Stimulated activated naive CD4-positive, alpha-beta T cell treated with Interleukin-2 at 50 U/mL for 16 hours (primary cell): ENCODE results near the gene XPO6.

Experiments used
- DNase-seq: peaks from one replicate; lab custom pipeline; 2025; lab: John Stamatoyannopoulos, UW

XPO6 gene

DNA sequence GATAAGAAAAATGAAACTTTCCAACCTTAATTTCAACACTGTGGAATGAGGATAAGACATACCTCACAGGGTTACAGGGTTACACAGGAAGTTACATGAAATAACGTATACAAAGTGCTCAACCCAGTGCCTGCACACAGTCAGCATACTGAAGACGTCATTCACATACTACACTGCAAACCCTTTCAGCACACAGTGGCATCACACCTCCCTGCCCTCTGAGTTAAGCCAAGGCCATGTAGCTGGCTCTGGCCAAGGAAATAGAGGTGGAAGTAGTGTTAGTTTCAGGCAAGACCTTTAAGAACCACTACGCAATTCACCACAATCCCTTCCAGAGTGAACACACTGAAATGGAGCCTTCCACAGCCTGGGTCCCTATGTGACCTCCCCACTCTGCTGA is 101.7 kb downstream of the XPO6 start:
- DNase-seq: no peak

DNA sequence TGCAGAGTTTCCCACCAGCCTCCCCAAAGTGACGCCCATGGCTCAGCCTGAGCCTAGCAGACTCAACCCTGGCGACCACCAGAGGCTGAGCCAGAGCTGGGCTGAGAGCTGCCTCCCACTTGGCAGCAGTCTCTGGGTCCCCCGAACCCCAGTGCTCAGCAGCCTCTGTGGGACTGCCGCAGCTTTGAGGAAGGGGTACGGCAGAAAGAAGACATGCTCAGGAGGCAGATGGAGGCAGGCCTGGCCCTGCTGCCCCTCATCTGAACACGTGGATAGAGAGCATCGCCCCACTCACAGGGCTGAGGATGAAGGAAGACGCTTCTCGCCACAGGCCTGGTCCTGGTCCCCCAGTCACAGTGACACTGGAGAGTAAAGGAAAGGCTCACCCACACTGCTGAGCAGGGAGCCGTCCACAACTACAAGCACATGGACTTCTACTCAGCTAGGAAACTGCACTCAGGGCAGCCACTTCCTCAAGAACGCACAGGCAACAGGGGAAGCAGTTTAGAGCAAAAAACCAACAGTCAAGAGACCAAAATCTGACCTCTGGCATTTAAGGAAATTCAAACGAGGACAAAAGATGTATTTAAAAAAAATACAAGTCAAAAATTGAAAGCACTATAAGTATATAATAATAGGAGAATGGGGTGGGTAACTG is 103.0 kb downstream of the XPO6 start:
- DNase-seq: no peak

DNA sequence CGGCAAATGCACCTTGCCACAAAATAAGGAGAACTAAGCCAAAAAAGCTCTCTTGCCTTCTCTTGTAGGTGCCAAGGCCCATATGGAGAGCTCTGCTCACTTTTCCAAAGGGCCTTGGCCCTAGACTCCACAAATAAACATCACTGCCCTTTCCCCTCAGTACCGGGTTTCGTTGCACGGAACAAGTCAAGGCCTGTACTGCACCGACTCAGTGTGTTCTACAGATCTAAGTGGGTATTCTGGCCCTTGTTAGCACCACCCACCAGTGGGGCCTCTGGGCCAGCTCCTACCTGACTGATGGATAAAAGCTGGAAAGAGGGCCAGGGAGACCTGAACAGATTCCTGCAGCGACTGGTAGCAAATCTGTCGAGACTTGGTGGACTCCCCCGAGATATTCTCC is 104.5 kb downstream of the XPO6 start:
- no peak for DNase-seq

DNA sequence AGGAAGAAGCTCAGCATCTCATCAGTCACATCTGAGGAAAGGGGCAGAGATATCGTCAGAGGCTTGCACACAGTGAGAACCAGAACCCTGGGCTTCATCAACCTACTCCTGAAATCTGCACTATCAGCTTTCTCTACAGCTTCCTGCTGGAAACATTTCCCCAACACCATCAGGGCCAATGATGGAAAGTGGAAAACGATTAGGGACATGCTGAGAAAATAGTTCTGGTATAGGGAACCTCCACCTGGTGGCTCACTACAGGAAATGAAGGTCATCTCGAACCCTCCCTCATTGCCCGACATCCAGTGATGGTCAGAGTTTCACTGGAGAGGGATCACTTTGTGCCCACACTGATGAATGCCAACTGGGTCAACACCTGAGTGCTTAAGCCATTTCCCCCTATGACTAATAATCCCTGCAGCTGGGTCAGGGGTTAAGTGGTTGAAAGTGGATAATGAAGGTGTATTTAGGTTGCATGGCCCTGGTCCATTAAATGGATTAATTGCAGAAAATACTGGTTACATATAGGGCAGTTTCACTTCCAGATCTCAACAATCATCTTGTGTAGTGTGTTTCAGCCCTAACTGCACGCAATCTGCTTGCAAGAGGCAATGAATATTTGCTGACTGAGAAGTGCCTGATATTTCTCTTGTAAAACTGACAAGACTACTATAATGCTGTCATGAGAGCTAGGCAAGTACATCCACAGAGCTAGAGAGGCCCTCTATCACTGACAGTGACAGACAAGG is 105.1 kb downstream of the XPO6 start:
- DNase-seq: no peak

DNA sequence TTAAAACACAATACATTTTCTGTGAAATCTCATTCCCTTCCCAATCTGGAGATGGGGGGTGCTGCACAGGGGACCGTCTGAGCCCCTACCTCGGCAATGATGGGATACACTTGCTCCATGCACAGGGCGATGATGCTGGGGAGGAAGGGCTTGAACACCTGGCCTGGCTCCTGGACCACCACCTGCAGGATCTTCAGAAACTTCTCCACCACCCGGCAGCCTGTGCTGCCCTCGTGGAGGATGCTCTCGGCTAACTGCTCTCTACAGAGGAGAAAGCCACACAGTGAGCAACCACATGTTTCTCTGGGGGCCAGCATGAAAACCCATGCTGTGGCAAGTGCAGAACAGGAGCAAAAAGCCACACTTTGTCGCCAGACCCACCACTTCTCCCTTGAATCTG is 105.8 kb downstream of the XPO6 start:
- DNase-seq: no peak

DNA sequence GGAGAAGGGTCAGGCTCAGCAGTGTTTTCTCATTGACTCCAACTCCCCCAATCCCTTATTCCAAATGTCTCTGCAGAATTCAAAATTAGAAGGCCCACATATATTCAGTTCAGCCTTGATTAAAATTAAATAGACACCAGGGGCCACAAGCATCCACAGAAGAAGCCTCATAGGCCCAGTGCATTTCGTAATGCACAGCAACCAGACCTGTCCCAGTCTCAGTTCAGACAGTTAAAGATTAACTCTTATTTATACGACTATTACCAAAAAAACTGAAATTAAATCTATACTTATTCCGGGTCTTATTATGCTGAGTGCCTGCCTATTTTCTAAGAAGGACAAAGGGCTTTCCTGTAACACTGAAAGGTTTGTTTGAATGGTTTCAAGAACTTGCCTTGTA is 106.5 kb downstream of the XPO6 start:
- no peak for DNase-seq

DNA sequence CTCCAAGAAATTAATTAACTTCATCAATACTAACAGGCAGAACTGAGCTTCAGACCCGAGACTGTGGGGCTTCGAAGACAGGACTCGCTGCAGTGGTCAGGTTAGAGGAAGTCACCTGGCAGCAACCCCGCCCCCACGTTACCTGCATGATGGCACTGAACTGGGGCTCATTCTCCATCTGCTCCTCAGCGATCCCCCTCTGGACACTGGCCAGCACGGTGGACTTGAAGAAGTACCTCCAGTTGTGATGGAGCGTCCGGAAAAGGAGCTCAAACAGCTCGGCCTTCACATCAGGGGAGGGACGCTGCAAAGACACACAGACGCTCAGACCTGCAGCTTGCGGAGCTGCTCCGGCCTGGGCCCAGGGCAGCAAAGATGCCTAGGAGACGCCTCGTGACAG is 107.4 kb downstream of the XPO6 start:
- no peak for DNase-seq

DNA sequence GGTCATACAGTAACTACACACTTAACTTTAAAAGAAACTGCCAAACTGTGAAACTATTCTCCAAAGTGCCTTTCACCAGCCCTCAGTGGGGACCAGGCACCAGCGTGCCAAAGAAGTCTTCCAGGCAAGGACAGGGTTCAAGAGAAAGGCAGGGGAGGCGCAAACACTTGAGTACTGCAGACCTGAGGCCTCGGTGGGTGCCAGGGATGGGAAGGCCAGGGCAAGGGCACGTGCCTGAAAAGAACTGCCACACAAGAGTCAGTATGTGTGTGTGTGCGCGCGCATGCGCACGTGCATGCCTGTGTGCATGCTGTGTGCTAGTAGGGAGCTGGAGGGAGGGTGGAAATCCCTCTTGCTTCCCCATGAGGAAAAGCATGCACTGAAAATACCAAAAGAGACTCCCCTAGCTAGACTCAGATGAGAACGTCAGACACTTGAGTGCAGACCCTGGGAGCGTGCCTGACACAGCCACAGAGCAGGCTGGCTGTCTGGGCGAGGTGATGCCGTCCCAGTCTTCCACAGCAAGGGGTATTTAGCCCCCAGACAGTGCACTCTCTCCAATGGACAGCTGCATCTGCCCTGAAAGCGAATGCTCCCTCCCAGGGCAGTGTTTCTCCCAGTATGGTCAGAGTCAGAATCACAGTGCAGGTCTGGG is 108.1 kb downstream of the XPO6 start:
- DNase-seq: no peak

DNA sequence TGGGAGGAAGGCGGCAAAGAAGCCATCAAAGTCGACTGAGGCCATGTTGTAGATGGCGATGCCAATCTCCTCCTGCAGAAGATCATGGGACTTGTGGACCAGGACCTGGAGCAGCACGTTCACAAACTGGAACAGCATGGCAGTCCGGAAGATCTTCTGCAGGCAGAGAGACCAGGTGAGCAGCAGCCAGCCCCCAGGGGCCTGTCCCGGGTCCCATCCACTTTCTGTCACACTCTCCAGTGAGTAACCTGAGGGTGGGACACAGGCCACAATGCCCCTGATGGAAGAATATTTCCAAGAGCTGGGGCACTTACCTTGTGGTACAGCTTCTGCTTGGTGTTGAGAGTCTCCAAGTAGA is 110.3 kb downstream of the XPO6 start:
- DNase-seq: no peak

DNA sequence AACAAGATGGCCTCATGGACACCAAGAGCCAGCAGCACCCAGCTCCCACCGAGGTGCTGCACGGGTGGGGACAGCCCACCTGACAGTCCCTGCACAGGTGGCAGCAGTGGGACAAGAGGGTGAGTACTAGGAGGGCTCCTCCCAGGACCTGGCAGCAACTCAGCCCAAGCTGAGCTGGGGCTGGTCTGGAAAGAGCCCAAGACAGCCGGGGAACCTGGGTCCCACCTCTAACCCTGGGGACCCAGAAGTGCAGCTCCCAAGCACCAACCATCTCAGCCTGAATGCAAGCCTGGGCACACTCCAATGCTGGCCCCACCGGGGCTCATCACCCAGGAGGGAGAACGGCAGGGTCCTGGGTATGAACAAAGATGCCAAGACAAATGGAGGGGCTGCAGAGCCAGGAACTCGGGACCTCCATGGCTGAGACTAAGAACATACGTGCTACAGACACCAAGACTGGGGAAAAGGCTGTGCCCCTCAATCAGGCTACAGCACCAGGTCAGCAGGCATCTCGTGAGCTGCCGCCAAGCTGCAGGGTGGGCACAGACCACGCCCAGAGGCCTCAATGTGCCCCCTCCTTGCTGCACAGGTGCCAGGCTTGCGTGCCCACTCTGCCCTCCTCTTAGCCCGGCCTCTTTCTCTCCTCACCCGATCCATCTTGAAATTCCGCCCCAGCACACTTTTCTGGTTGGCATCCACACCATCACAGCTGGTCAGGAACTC is 110.8 kb downstream of the XPO6 start:
- no peak for DNase-seq

DNA sequence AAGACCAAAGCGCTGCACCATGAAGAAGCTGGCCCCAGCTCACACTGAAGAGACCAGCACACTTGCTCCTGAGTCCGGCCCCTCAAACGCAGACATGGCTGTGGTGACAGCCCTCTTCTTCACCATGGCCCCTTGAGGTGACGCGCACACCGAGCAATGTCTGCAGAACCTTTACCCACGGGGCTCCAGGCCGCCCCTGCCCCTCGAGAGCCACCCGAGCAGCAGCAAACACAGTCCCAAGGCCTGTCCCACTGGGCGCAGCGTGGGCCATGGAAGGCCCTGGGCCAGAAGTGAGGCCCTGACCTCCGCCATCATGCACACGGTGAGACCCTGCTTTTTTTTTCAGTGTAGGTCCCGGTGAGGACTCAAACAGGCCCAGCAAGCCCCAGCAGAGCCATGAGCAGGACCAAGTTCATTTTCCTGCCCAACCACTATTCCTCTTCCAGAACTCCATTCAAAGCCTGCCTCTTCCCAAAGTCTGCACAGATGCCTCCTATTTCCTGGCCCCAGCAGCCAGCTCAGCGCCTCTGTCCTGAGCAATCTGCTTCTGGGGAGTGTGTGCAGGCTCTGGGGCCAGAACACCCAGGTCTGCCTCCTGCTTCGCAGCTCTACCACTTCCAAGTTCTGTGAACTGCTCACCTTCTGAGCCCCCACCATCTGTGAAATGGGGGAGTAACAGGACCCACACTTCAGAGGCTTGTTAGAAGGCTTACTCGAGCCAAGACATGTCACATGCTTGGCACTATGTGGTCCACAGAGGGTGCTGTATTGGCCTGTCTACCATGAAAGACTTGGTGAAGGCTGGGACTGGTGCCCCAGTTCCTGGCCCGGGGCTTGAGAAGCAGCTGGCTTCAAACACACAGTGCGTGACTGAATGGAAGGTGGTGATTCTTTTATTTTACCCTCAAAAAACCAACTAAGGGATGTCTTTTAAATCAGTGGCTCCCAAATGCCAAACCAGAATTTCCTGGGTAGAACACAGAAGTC is 112.5 kb downstream of the XPO6 start:
- DNase-seq: no peak

DNA sequence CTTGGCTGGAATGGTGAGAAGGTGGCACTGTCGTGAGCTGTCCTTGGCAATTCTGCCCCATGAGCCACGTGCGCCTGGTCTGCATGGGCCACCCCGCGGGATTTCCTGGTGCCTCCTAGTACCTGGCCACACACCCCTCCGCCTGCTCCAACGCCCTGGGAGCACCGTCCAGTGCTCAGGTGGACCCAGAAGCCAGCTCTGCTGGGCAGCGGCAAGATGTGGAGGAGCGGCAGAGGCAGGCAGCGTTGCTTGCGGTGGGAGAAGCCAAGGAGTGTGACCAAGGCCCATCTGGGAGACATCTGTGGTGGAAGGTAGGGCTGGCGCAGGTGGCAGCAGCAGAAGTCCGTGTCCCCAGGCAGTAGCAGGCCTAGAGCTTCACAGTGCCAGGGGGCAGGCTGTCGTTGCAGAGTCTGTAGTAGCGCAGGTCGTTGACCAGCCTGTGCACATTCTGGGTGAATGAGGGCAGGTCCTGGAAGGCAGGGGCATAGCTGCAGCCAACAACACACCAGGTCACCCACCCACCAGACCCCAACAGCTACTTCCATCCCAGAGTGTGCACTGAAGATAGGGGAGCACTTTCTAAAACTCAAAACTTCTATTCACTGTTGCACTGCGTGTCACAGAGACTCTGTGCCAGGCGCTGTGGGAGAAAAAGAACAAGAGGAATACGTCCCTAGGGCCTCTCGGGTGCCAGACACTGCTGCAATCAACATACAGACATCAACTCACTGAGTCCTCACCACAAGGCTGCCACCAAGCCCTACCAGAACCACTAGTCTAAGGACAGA is 113.4 kb downstream of the XPO6 start:
- no peak for DNase-seq

DNA sequence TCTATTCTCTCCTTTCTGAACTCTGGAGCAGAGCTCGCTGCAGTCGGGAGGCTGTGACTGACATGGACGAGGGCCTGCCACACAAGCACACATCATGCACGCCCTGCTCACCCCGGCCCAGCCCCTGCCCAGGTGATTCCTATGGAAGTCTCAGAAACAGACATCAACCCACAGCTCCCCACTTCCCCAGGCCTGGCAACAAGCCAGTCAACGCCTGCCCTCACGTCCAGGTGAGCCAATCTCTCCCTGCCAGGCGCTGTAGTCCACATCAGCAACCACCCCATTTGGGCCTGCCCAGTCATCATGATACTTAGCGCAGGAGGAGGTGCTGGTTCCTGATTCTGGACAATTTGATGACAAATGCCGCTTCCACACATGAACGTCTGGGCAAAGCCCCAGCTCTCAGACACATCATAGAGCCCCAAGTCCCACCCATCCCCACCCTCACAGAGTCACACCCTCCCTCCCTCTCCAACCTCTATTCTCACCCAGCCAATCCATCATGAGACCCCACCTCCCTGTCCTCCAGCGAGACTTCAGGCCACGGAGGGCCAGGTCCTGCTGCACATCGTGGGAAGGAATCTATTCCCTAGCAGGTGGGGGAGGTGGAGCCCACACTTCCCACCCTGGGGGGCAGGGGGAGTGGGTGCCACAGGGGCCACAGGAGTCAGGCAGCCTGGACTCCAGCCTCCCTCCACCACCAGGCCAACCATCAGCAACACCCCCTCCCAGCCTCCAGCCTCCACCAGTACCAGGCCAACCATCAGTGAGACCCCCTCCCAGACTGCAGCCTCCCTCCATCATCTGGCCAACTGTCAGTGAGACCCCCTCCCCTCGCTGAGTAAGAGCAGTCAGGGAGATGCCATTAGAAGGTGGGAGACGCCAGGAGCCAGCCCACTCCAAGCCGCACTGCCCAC is 114.5 kb downstream of the XPO6 start:
- DNase-seq: no peak

DNA sequence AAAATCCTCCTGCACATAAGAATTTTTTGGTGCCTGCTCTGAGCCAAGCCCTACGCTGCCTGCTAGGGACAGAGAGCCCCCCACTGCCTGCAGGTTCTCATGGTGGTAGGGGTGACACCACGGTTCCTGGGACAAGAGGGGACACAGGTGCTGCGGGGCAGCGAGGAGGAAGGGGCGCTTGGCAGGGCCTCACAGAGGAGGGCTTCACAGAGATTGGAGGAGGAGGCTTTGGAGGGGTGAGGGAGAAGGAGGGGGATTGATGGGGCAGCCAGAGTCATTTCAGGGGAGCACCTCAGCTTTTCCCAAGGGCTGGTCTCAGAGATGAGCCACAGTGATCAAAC is 118.4 kb downstream of the XPO6 start:
- DNase-seq: no peak

DNA sequence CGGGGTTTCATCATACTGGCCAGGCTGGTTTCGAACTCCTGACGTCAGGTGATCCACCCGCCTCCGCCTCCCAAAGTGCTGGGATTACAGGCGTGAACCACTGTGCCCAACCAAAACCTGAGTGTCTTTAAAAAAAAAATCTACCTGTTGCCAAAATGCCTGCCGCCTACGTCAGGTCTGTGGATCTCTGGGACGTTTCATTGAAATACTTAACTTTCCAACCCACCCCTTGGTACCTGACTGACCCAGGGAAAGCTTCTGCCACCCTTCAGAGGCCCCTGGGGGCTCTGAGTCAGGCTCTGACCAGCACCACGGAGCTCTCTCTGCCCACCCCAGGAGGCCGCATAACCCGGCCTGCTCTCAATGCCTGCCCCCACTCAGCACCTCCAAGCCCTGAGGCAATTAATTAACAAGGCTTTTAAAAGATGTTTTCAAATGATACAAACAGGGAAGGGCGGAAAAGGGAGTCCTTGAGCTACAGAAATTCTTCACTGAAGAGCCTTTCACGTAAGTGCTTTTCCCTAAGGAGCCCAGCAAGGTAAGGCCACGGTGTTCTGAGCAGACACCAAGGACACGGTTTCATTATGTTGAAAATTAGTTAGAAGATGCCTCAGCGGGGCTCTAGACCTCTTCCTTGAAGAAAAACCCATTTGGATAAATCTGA is 118.9 kb downstream of the XPO6 start:
- DNase-seq: no peak

DNA sequence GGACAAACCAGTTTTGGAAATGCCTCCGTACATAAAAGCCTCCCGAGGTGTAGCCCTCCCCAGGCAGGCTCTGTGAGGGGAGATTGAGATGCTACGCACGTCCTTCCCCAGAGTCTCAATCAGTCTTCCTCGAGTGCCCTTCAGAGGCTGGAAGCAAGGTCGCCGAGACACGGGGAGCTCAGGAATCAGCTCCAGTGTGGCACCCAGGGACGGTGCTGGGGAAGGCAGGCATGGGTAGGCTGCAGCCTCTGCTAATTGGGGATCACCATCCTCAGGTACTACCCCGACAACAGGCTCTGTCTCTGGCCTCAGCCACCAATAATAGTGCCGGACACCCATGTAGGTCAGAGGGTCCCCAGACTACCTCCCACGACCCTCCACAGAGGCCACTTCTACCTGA is 120.1 kb downstream of the XPO6 start:
- no peak for DNase-seq

DNA sequence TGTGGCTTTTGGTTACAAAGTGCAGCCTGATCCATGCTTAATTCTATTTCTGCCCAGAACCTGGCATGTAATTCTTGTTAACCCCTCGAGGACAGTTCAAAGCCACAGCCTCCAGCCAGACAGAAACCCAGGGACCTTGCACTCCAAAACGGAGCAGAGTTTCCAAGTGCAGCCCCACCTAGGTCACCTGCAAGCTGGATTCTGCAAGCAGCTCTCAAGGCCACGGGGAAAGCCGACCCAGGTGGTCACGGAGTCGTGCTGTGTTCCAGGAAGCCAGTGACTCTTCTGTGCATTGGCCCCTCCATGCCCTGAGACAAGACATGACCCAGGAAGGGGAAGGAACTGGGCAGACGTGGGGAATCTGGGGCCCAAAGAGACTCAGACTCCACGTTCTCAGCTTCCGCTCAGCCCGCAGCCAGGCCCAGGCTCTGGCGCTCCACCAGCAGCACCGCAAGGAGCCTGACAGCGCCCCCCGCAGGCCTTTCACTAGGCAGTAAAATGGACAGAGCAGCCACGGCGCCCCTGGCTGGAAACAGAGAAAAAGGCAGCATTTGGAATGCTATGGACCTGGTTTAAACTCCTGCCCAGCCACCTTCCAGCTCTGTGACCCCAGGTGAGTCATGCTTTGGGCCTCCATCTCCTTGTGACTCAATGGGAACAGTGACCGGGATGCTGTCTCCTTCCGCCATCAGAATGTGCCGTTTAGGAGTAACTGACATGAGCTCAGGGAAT is 121.0 kb downstream of the XPO6 start:
- no peak for DNase-seq

DNA sequence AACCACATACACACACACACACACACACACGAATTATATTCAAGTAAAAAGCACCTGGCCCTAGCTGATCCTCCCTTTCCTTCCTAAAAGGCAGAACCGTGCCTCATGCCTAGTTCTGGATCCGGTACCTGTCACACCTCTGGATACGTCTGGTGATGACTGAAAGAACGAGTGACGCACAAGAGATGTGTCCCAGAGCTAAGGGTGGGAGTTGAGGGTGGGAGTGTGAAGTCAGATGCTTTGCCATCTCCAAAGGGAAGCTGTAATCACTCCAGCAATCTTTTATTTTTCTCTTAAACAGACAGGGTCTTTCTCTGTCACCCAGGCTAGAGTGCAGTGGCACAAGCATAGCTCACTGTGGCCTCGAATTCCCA is 121.8 kb downstream of the XPO6 start:
- DNase-seq: no peak
